K562 (cell line): ENCODE data around the gene SNX17. TPM values are rescaled to one million over a fixed set of nuclear protein-coding genes. Genes with fewer than 3 reads are reported as not detected.

ENCODE experiments used
- ARID1B ChIP-seq: fragments of 450-650 bp; IDR thresholded peaks from 2 replicates; pipeline ENCODE4 v1.6.1; 2016; ENCODE audit warnings: antibody characterized with exemption, mild to moderate bottlenecking, inconsistent platforms
- BMI1 ChIP-seq: fragments of 150-350 bp; IDR thresholded peaks from 2 replicates; pipeline ENCODE4 v1.6.1; 2014; ENCODE audit warnings: low read length
- CHD2 ChIP-seq: IDR thresholded peaks from 2 replicates; pipeline ENCODE4 v1.6.1; 2011; ENCODE audit warnings: low read depth, low read length
- CXXC5 ChIP-seq: fragments of 250-450 bp; sonication (Bioruptor Pico); IDR thresholded peaks from 2 replicates; pipeline ENCODE4 v1.8.0; 2022; ENCODE audit warnings: inconsistent platforms, mild to moderate bottlenecking, moderate library complexity
- ELF2 ChIP-seq: fragments of 250-450 bp; sonication (Bioruptor Pico); IDR thresholded peaks from 2 replicates; pipeline ENCODE4 v1.5.0; 2021; ENCODE audit warnings: mild to moderate bottlenecking
- ETS2 ChIP-seq: IDR thresholded peaks from 2 replicates; pipeline ENCODE4 v1.6.1; 2016; ENCODE audit warnings: borderline replicate concordance, missing genetic modification characterization, mild to moderate bottlenecking, moderate library complexity, missing compliant biosample characterization; ENCODE audit not compliant: poor library complexity, severe bottlenecking
- HOXB6 ChIP-seq: fragments of 250-450 bp; sonication (Bioruptor Pico); IDR thresholded peaks from 2 replicates; pipeline ENCODE4 v1.5.1; 2022; ENCODE audit warnings: mild to moderate bottlenecking, borderline replicate concordance
- MAFG ChIP-seq: fragments of 450-650 bp; conservative IDR thresholded peaks from 2 replicates; pipeline ENCODE4 v1.6.1; 2016; ENCODE audit warnings: missing genetic modification characterization, missing compliant biosample characterization
- SIN3B ChIP-seq: fragments of 450-650 bp; IDR thresholded peaks from 2 replicates; pipeline ENCODE4 v1.6.1; 2017; ENCODE audit warnings: low read depth, mild to moderate bottlenecking, moderate library complexity
- STAT5A ChIP-seq: IDR thresholded peaks from 2 replicates; pipeline ENCODE4 v1.6.1; 2012; ENCODE audit warnings: low read length, inconsistent platforms, borderline replicate concordance
- STAT5B ChIP-seq: fragments of 250-450 bp; sonication (Bioruptor Pico); IDR thresholded peaks from 2 replicates; pipeline ENCODE4 v1.8.0; 2021; ENCODE audit warnings: mild to moderate bottlenecking, inconsistent platforms
- TSC22D4 ChIP-seq: fragments of 450-650 bp; IDR thresholded peaks from 2 replicates; pipeline ENCODE4 v1.6.1; 2016; ENCODE audit warnings: missing genetic modification characterization, missing biosample characterization, control low read depth
- ZC3H11A ChIP-seq: IDR thresholded peaks from 2 replicates; pipeline ENCODE4 v1.6.1; 2012; ENCODE audit warnings: low read depth, low read length, improper control_type of control experiment
- ZNF347 ChIP-seq: fragments of 450-650 bp; formaldehyde crosslinking; IDR thresholded peaks from 2 replicates; pipeline ENCODE4 v1.4.0; 2020; ENCODE audit warnings: low read depth, mild to moderate bottlenecking, moderate library complexity
- ZNF589 ChIP-seq: fragments of 200-800 bp; sonication (Bioruptor generic); IDR thresholded peaks from 2 replicates; pipeline ENCODE4 v1.6.1; 2016; ENCODE audit warnings: low read depth, missing genetic modification characterization, missing compliant biosample characterization
- ZNF76 ChIP-seq: fragments of 250-450 bp; sonication (Bioruptor Pico); IDR thresholded peaks from 2 replicates; pipeline ENCODE4 v1.4.0; 2020; ENCODE audit warnings: mild to moderate bottlenecking, moderate library complexity, borderline replicate concordance
- polyA plus RNA-seq, 8 experiments: library from polyadenylated mRNA; depleted of rRNA in 4 of 8; stranded (reverse) in 5 of 8; unstranded in 3 of 8; fragments of >200 nt; fragmentation: Nextera tagmentation in 2 of 8; fragmentation: Illumina TruSeq in 1 of 8; extraction: Ambion mirVana in 2 of 8; extraction: Trizol in 1 of 8; gene quantifications; 2 replicates each; pipeline versions ENCODE4 v1.2.1 to v1.2.3, GENCODE V29; 2011 to 2014; ENCODE audit warnings: inconsistent platforms in 1 of 8, missing spikeins in 1 of 8
- total RNA-seq, 7 experiments: library from RNA; depleted of rRNA in 6 of 7; stranded (reverse); fragments of >200 nt in 6 of 7; fragmentation: Illumina TruSeq in 2 of 7; extraction: Trizol in 2 of 7; gene quantifications; 2 replicates each; pipeline versions ENCODE4 v1.2.1 to v1.2.3, GENCODE V29; 2011 to 2021; ENCODE audit warnings: low replicate concordance in 1 of 7
- TF ChIP-seq, protein P1 (sequence below), 2 experiments: fragments of 450-650 bp in 1 of 2; IDR thresholded peaks; 2 replicates each; pipeline ENCODE4 v1.6.1; 2011 to 2017; ENCODE audit warnings: low read depth in 2 of 2, antibody characterized with exemption in 1 of 2, borderline replicate concordance in 1 of 2, low read length in 1 of 2, mild to moderate bottlenecking in 1 of 2, mixed read lengths in 1 of 2; ENCODE audit not compliant: control insufficient read depth in 1 of 2
- TF ChIP-seq, protein P2 (sequence below), 2 experiments: fragments of 450-650 bp in 1 of 2; sonication (generic) in 1 of 2; formaldehyde crosslinking; conservative IDR thresholded peaks; 2 replicates each; pipeline versions ENCODE4 v1.4.0 to v1.8.1; 2020 to 2022; ENCODE audit warnings: mild to moderate bottlenecking in 1 of 2, missing genetic modification reagents in 1 of 2
- TF ChIP-seq, protein P3 (sequence below): fragments of 250-450 bp; sonication (Bioruptor Pico); IDR thresholded peaks from 2 replicates; pipeline ENCODE4 v1.5.0; 2020; ENCODE audit warnings: mild to moderate bottlenecking

Gene SNX17
- total and polyA plus RNA-seq, 9 of the 15 experiments (the other 6 are each of a cell fraction or from before 2014, with no cell fraction given): 3.0 to 75.7 (median 54.6) TPM

DNA sequence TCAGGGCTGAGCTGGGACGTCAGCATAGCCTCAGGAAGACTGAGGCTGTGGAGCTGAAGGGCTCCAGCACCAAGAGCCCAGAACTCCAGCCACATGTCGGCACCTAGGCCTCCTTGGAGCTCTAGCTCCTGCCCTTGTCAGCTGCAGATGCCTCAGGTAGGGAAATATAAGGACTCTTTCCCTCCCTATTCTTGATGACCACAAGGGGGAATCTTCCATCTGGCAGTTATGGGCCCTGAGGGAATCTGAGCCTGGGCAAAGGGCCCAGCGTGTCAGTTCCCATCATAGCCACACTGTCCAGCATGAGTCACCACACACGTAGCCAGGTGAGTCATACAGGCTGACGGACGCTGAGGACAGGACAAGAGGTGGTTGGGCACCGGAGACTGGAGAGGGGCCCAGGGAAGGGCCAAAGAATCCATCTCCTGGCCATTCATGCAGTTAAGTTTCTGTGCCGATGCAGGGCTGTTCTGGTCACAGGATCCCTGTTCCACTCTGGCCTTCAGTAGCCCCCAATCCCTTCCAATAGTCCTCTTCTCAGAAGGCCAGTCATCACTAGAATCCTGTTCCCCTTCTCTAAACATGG is 49.4 kb upstream of the SNX17 start (continued):
- TF ChIP-seq, protein P1, sequence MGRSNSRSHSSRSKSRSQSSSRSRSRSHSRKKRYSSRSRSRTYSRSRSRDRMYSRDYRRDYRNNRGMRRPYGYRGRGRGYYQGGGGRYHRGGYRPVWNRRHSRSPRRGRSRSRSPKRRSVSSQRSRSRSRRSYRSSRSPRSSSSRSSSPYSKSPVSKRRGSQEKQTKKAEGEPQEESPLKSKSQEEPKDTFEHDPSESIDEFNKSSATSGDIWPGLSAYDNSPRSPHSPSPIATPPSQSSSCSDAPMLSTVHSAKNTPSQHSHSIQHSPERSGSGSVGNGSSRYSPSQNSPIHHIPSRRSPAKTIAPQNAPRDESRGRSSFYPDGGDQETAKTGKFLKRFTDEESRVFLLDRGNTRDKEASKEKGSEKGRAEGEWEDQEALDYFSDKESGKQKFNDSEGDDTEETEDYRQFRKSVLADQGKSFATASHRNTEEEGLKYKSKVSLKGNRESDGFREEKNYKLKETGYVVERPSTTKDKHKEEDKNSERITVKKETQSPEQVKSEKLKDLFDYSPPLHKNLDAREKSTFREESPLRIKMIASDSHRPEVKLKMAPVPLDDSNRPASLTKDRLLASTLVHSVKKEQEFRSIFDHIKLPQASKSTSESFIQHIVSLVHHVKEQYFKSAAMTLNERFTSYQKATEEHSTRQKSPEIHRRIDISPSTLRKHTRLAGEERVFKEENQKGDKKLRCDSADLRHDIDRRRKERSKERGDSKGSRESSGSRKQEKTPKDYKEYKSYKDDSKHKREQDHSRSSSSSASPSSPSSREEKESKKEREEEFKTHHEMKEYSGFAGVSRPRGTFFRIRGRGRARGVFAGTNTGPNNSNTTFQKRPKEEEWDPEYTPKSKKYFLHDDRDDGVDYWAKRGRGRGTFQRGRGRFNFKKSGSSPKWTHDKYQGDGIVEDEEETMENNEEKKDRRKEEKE (IDR thresholded peaks at IDR 0.05; ENCODE audit: borderline replicate concordance in 1 of 2, control insufficient read depth in 1 of 2, low read depth in 2 of 2, low read length in 1 of 2): no peak
- TF ChIP-seq MAFG: no peak
- no peak for TF ChIP-seq ZNF589
- no peak for TF ChIP-seq ZNF347 (CRISPR knock-in tag)
- TF ChIP-seq, protein P2, sequence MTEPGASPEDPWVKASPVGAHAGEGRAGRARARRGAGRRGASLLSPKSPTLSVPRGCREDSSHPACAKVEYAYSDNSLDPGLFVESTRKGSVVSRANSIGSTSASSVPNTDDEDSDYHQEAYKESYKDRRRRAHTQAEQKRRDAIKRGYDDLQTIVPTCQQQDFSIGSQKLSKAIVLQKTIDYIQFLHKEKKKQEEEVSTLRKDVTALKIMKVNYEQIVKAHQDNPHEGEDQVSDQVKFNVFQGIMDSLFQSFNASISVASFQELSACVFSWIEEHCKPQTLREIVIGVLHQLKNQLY (CRISPR knock-in tag; conservative IDR thresholded peaks at IDR 0.05): no peak
- TF ChIP-seq CXXC5 (CRISPR knock-in tag): peak; percentile 60
- no peak for TF ChIP-seq STAT5B (CRISPR knock-in tag)
- TF ChIP-seq ZNF76 (CRISPR knock-in tag): no peak
- TF ChIP-seq, protein P3, sequence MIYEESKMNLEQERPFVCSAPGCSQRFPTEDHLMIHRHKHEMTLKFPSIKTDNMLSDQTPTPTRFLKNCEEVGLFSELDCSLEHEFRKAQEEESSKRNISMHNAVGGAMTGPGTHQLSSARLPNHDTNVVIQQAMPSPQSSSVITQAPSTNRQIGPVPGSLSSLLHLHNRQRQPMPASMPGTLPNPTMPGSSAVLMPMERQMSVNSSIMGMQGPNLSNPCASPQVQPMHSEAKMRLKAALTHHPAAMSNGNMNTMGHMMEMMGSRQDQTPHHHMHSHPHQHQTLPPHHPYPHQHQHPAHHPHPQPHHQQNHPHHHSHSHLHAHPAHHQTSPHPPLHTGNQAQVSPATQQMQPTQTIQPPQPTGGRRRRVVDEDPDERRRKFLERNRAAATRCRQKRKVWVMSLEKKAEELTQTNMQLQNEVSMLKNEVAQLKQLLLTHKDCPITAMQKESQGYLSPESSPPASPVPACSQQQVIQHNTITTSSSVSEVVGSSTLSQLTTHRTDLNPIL (CRISPR knock-in tag): no peak
- no peak for TF ChIP-seq ELF2 (CRISPR knock-in tag)
- TF ChIP-seq STAT5A: no peak
- TF ChIP-seq CHD2: no peak
- peak; percentile 85 for TF ChIP-seq ARID1B
- no peak for TF ChIP-seq BMI1
- TF ChIP-seq SIN3B: no peak
- no peak for TF ChIP-seq HOXB6
- TF ChIP-seq TSC22D4 (tag): no peak
- TF ChIP-seq ZC3H11A: no peak
- TF ChIP-seq ETS2 (tag): no peak
